KMS-11 (cell line): ENCODE measurements around the gene SEMA3B.

ENCODE experiments used
- H2AFZ ChIP-seq: fragments of 200-600 bp; sonication (generic); 2 replicates; pipeline ENCODE4 v1.6.1; 2016; ENCODE audit warnings: antibody characterized with exemption, mixed run types, low read depth
- H3K27ac ChIP-seq: fragments of 200-600 bp; sonication (generic); 2 replicates; pipeline ENCODE4 v1.6.1; 2016; ENCODE audit warnings: mild to moderate bottlenecking, mixed run types
- H3K27me3 ChIP-seq: fragments of 200-600 bp; sonication (generic); 2 replicates; pipeline ENCODE4 v1.6.1; 2017; ENCODE audit warnings: mild to moderate bottlenecking, low read depth, mixed run types, moderate library complexity; ENCODE audit not compliant: insufficient read depth
- H3K36me3 ChIP-seq: fragments of 200-600 bp; sonication (generic); 2 replicates; pipeline ENCODE4 v1.6.1; 2017; ENCODE audit warnings: mild to moderate bottlenecking, mixed run types; ENCODE audit not compliant: insufficient read depth
- H3K4me1 ChIP-seq: fragments of 200-600 bp; sonication (generic); 2 replicates; pipeline ENCODE4 v1.6.1; 2016; ENCODE audit warnings: mild to moderate bottlenecking, low read depth, mixed run types; ENCODE audit not compliant: poor library complexity, severe bottlenecking
- H3K4me2 ChIP-seq: fragments of 200-600 bp; sonication (generic); 2 replicates; pipeline ENCODE4 v1.7.0; 2016; ENCODE audit warnings: mild to moderate bottlenecking, mixed run types
- H3K4me3 ChIP-seq: fragments of 200-600 bp; sonication (generic); IDR thresholded peaks from 2 replicates; pipeline ENCODE4 v1.6.1; 2017; ENCODE audit warnings: low read depth, low read length, mixed read lengths; ENCODE audit not compliant: insufficient read depth
- H3K79me2 ChIP-seq: fragments of 200-600 bp; sonication (generic); 2 replicates; pipeline ENCODE4 v1.6.1; 2016; ENCODE audit warnings: low read depth, mixed run types; ENCODE audit not compliant: insufficient read depth
- H3K9ac ChIP-seq: fragments of 200-600 bp; sonication (generic); 2 replicates; pipeline ENCODE4 v1.6.1; 2016; ENCODE audit warnings: mild to moderate bottlenecking, mixed run types
- H4K20me1 ChIP-seq: fragments of 200-600 bp; sonication (generic); 2 replicates; pipeline ENCODE4 v1.6.1; 2016; ENCODE audit warnings: mild to moderate bottlenecking, mixed run types; ENCODE audit not compliant: insufficient read depth
- TF ChIP-seq, protein P1 (sequence below): fragments of 200-600 bp; sonication (generic); conservative IDR thresholded peaks from 2 replicates; pipeline ENCODE4 v1.6.1; 2017; ENCODE audit warnings: low read depth, mild to moderate bottlenecking, antibody characterized with exemption, low read length, moderate library complexity, mixed read lengths

Gene SEMA3B

DNA sequence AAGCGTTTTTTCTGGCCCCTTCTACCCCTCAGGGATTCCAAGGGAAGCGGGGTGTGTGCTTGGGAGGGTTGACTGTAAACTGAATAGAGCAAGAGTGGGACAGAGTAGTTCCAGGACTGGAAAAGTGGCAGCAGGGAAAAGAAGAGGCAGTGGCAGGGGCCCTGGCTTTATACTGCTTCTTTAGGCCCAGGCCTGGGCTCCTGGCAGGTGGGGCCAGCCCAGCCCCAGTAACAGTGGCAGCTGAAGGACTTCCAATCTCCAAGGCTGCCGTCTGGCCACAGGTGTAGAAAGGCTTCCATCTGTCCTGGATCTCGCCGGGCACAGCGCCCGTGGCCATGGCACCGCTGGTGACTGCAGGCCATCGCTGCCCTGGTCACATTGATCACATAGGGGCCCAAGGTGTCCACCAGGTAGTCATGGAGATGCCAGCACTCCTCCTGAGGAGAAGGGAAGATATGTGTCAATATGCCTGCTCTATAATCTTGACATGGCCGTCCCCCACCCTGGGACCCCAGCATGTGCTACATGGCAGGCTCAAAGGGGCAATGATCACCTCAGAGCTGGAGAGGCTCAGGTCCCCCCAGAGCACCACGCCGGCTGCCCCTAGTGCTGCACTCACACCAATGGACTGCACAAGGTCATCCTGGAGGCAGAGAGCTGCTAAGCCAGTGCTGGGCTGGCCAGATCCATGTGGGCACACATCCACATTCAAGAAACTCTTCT, 24.3 kb downstream of the SEMA3B start:
- Histone ChIP-seq H3K4me3 (peak overlapping the region; percentile 26), H3K4me2 (peak overlapping the region; percentile 79), H3K4me1 (peaks cover 10% of the 10 kb centered on the region), H3K79me2 (peaks cover 17% of the 10 kb centered on the region), H3K36me3 (no peaks in the 10 kb centered on the region), H3K27ac (peak overlapping the region; percentile 39), H3K27me3 (no peaks in the 10 kb centered on the region), H4K20me1 (no peaks in the 10 kb centered on the region), H3K9ac (peak overlapping the region; percentile 96), H2AFZ (peak overlapping the region; percentile 61; the same call in 1 of the 2 replicates)
- TF ChIP-seq, protein P1, sequence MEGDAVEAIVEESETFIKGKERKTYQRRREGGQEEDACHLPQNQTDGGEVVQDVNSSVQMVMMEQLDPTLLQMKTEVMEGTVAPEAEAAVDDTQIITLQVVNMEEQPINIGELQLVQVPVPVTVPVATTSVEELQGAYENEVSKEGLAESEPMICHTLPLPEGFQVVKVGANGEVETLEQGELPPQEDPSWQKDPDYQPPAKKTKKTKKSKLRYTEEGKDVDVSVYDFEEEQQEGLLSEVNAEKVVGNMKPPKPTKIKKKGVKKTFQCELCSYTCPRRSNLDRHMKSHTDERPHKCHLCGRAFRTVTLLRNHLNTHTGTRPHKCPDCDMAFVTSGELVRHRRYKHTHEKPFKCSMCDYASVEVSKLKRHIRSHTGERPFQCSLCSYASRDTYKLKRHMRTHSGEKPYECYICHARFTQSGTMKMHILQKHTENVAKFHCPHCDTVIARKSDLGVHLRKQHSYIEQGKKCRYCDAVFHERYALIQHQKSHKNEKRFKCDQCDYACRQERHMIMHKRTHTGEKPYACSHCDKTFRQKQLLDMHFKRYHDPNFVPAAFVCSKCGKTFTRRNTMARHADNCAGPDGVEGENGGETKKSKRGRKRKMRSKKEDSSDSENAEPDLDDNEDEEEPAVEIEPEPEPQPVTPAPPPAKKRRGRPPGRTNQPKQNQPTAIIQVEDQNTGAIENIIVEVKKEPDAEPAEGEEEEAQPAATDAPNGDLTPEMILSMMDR: no peak

DNA sequence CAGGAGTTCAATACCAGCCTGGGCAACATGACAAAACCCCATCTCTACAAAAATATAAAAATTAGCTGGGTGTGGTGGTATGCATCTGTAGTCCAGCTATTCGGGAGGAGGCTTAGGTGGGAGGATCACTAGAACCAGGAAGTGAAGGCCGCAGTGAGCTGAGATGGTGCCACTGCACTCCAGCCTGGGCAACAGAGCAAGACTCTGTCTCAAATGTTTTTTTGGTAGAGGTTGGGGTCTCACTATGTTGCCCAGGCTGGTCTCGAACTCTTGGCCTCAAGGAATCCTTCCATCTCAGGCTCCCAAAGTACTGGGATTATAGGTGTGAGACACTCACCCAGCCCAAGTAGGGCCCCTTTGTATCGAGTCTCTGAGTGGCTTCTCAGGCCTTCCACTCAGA, 25.1 kb downstream of the SEMA3B start:
- TF ChIP-seq, protein P1: no peak
- no peaks in the 10 kb centered on the region for H3K36me3 ChIP-seq
- no peak overlapping the region for H3K27ac ChIP-seq
- no peak overlapping the region for H3K9ac ChIP-seq
- no peaks in the 10 kb centered on the region for H4K20me1 ChIP-seq
- no peak overlapping the region for H3K4me3 ChIP-seq
- H3K79me2 ChIP-seq: peaks cover 17% of the 10 kb centered on the region
- peaks cover 14% of the 10 kb centered on the region for H3K4me1 ChIP-seq
- no peaks in the 10 kb centered on the region for H3K27me3 ChIP-seq
- H3K4me2 ChIP-seq: no peak overlapping the region
- H2AFZ ChIP-seq: no peak overlapping the region

DNA sequence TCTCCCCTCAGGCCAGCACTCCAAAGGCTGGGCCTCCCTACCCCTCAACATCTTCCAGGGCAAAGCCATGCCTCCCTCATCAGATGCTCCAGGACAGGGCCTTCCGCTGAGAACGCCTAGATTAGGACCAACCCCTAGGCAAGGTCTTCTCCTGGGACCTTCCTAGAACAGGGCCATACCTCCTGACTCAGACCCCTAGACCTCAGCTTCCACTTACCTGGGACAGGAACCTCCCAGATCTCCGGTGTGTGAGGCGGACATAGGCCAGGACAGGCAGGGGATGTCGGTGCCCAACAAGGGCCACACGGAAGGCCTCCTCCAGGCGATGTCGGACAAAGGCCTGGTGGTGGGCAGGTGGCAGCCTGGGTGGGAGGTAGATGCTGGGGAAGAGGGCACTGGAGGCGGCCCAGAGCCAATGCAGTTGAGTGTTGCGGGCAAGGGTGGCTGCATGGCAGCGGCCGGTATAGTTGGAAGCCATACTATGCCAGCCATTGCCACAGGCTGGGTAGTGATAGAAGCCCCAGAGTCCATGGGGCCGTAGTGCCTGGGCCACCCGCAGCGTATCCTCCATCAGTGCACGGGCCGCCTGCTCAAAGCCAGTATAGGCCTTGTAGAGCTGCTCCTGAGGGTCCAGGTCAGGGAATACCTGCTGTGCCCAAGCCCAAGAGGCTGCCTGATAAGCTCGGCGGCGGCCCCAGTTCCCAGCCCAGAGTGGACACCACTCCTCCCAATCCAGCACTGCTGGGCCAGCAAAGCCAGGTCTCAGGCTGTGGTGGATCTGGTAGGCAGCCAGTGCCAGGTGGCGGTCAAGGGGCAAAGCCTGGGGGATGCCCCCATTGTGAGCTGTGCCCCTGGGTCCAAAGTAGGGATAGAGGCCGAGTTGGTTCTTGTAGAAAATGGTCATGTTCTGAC, 25.8 kb downstream of the SEMA3B start:
- Histone ChIP-seq H3K4me2 (no peak overlapping the region), H3K4me1 (peaks cover 15% of the 10 kb centered on the region)

More for the DNA sequence above, 25.8 kb downstream of the SEMA3B start:
- Histone ChIP-seq H3K4me3 (no peak overlapping the region), H2AFZ (no peak overlapping the region), H4K20me1 (no peaks in the 10 kb centered on the region), H3K27me3 (no peaks in the 10 kb centered on the region), H3K36me3 (no peaks in the 10 kb centered on the region), H3K9ac (no peak overlapping the region), H3K79me2 (peaks cover 17% of the 10 kb centered on the region), H3K27ac (no peak overlapping the region)
- TF ChIP-seq, protein P1: no peak
